B cell (primary cell): ENCODE measurements around the gene AOPEP. TPM values are rescaled to one million over a fixed set of nuclear protein-coding genes. Genes with fewer than 3 reads are reported as not detected.

Experiments used
- ATAC-seq: fragments of 200-7000 bp; cut with Tn5 transposase; one replicate; pipeline ENCODE4 v1.10.0; 2021; ENCODE audit warnings: low read depth, mild to moderate bottlenecking, moderate number of reproducible peaks, moderate library complexity
- CTCF ChIA-PET: fragments of 350-600 bp; sonication (Branson Sonifier 250); formaldehyde crosslinking; loops from one replicate; lab custom pipeline; 2021; ENCODE audit warnings: antibody characterized with exemption, inconsistent platforms; lab: Charles Lee
- POLR2A ChIA-PET: fragments of 350-600 bp; sonication (Branson Sonifier 250); formaldehyde crosslinking; loops from one replicate; lab custom pipeline; 2021; ENCODE audit warnings: antibody characterized with exemption; lab: Charles Lee
- DNase-seq: peaks from one replicate; pipeline ENCODE4 v3.0.0; 2013
- H2AFZ ChIP-seq: 2 replicates; pipeline ENCODE4 v1.6.1; 2012; ENCODE audit warnings: mild to moderate bottlenecking, low read depth, low read length; ENCODE audit not compliant: insufficient read depth, poor library complexity, severe bottlenecking
- H3K27ac ChIP-seq, 2 donors: 1 replicate in 1 of 2; 2 replicates in 1 of 2; pipeline ENCODE4 v1.5.1; 2012 to 2013; ENCODE audit warnings: low read length in 2 of 2, mild to moderate bottlenecking in 2 of 2, moderate library complexity in 1 of 2
- H3K27me3 ChIP-seq, 4 experiments: fragments of 200-600 bp in 1 of 4; sonication (generic) in 1 of 4; replicated peaks in 1 of 4; 1 replicate in 2 of 4; 2 replicates in 2 of 4; pipeline versions ENCODE4 v1.6.1 to v1.7.0; 2013 to 2016; ENCODE audit warnings: low read length in 3 of 4, mild to moderate bottlenecking in 2 of 4, mixed read lengths in 1 of 4, moderate library complexity in 1 of 4; ENCODE audit not compliant: insufficient read depth in 4 of 4, control insufficient read depth in 3 of 4; ENCODE audit errors: control extremely low read depth in 1 of 4
- H3K36me3 ChIP-seq, 2 experiments: replicated peaks in 1 of 2; 1 replicate in 1 of 2; 2 replicates in 1 of 2; pipeline versions ENCODE4 v1.6.1 to v1.7.1; 2013; ENCODE audit warnings: low read length in 1 of 2; ENCODE audit not compliant: insufficient read depth in 2 of 2, control insufficient read depth in 1 of 2; ENCODE audit errors: control extremely low read depth in 1 of 2, extremely low read depth in 1 of 2
- H3K4me1 ChIP-seq, 2 donors: fragments of 200-600 bp in 1 of 2; sonication (generic) in 1 of 2; 1 replicate in 1 of 2; 2 replicates in 1 of 2; pipeline versions ENCODE4 v1.5.1 to v1.6.1; 2013 to 2017; ENCODE audit warnings: low read length in 2 of 2; ENCODE audit not compliant: control insufficient read depth in 2 of 2, insufficient read depth in 2 of 2
- H3K4me2 ChIP-seq: replicated peaks from 2 replicates; pipeline ENCODE3; 2012; ENCODE audit warnings: mild to moderate bottlenecking, low read depth, low read length; ENCODE audit not compliant: poor library complexity, severe bottlenecking
- H3K4me3 ChIP-seq, 5 experiments: fragments of 200-600 bp in 1 of 5; sonication (generic) in 1 of 5; 1 replicate in 3 of 5; 2 replicates in 2 of 5; pipeline versions ENCODE4 v1.5.1 to v1.7.0; 2011 to 2016; ENCODE audit warnings: low read length in 4 of 5, mild to moderate bottlenecking in 4 of 5, low read depth in 2 of 5, control low read depth in 1 of 5, moderate library complexity in 1 of 5; ENCODE audit not compliant: insufficient read depth in 1 of 5; ENCODE audit errors: control extremely low read depth in 1 of 5, extremely low read depth in 1 of 5
- H3K79me2 ChIP-seq: fragments of 200-600 bp; sonication (generic); one replicate; pipeline ENCODE4 v1.6.0; 2016; ENCODE audit warnings: low read length; ENCODE audit not compliant: control insufficient read depth, insufficient read depth
- H3K9ac ChIP-seq: fragments of 200-600 bp; sonication (generic); 2 replicates; pipeline ENCODE4 v1.6.1; 2017; ENCODE audit warnings: mild to moderate bottlenecking, low read length, moderate library complexity
- H3K9me3 ChIP-seq, 3 donors: one replicate each; pipeline versions ENCODE4 v1.6.1 to v1.7.1; 2013; ENCODE audit warnings: low read length in 2 of 3; ENCODE audit not compliant: control insufficient read depth in 2 of 3, insufficient read depth in 1 of 3; ENCODE audit errors: control extremely low read depth in 1 of 3
- H4K20me1 ChIP-seq: 2 replicates; pipeline ENCODE4 v1.6.0; 2012; ENCODE audit warnings: mild to moderate bottlenecking, low read length; ENCODE audit not compliant: insufficient read depth, control insufficient read depth, poor library complexity, severe bottlenecking
- H3K27ac Mint-ChIP-seq: one replicate; pipeline ENCODE4 v1.8.0; 2021; ENCODE audit warnings: mixed read lengths
- H3K27me3 Mint-ChIP-seq: one replicate; pipeline ENCODE4 v1.8.0; 2021; ENCODE audit warnings: mixed read lengths
- H3K4me1 Mint-ChIP-seq: one replicate; pipeline ENCODE4 v1.8.0; 2021; ENCODE audit warnings: mixed read lengths
- H3K4me3 Mint-ChIP-seq: one replicate; pipeline ENCODE4 v1.8.0; 2021; ENCODE audit warnings: mixed read lengths
- H3K9me3 Mint-ChIP-seq: one replicate; pipeline ENCODE4 v1.8.0; 2022; ENCODE audit warnings: mixed read lengths; ENCODE audit not compliant: insufficient read depth
- EZH2 ChIP-seq: IDR thresholded peaks from 2 replicates; pipeline ENCODE4 v1.6.1; 2012; ENCODE audit warnings: borderline replicate concordance, low read depth, mild to moderate bottlenecking, moderate library complexity, low read length; ENCODE audit not compliant: insufficient read depth, poor library complexity, severe bottlenecking
- WGBS: methylation state at CpG from one replicate; pipeline ENCODE4 v1.1.5; 2013; ENCODE audit warnings: missing lambda C conversion rate; ENCODE audit not compliant: insufficient coverage; 5-methylcytosine and 5-hydroxymethylcytosine counted together
- intact Hi-C: fragments of 100-400 bp; cut with micrococcal nuclease; formaldehyde crosslinking; loops from one replicate; pipeline ENCODE4 v1.10.0; 2022
- polyA plus RNA-seq: library from polyadenylated mRNA; depleted of rRNA; stranded (reverse); fragments of >200 nt; gene quantifications from 2 replicates; pipeline ENCODE4 v1.2.3, GENCODE V29; 2012
- total RNA-seq, 2 donors: library from RNA; stranded (reverse); fragments of 120-200 nt in 1 of 2; gene quantifications; 1 replicate in 1 of 2; 2 replicates in 1 of 2; pipeline versions ENCODE4 v1.2.3 to v1.2.4, GENCODE V29; 2013 to 2022
- TF ChIP-seq, protein P1 (sequence below): fragments of 200-600 bp; IDR thresholded peaks from one replicate; pipeline ENCODE4 v1.8.0; 2022; ENCODE audit warnings: antibody characterized with exemption, mild to moderate bottlenecking

AOPEP gene
- total and polyA plus RNA-seq, 2 donors (not counting 1 experiment from before 2014, with no cell fraction given), result 5.1 to 35.8 TPM

DNA sequence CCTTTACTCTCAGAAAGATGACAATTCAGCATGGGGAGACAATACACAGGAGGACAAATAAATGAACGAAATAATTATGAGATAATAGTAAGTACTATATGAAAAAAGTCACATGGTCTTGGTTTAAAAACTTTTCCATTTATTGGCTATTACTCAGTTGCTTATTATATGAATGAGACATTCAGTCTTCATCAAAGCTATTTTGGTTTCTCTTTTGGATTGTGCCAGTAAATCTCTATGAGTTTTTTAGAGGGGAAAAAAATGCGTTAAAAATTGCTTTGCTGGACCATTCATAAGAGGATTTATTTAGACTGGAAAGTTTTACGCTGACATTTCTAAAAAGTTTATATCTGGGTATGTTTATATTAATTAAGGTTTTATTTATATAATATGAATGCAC, 137.7 kb downstream of the AOPEP start:
- no peak overlapping the region for H3K4me3 Mint-ChIP-seq
- H3K4me3 ChIP-seq, result no peak overlapping the region
- H3K27ac ChIP-seq, result no peak overlapping the region
- no peak overlapping the region for H3K4me2 ChIP-seq
- H2AFZ ChIP-seq, result no peak overlapping the region
- H4K20me1 ChIP-seq, result no peaks in the 10 kb centered on the region
- intact Hi-C loops, result loop anchor here (5.0 kb wide), 1 partner anchor 53 kb away; no protein-coding TSS in a partner anchor
- DNase-seq (no peak), ATAC-seq (no peak)
- ChIA-PET POLR2A (no interaction called here), CTCF (interaction anchor here (0.6 kb wide), 1 partner anchor 17 kb away, joined by 4 read pairs; no protein-coding TSS in a partner anchor)
- H3K9me3 Mint-ChIP-seq, result no peaks in the 10 kb centered on the region
- peaks cover 25 to 26% of the 10 kb centered on the region in 2 donors for H3K4me1 ChIP-seq
- no peaks in the 10 kb centered on the region for H3K36me3 ChIP-seq
- peaks cover 10% of the 10 kb centered on the region for H3K79me2 ChIP-seq
- TF ChIP-seq EZH2, result no peak
- TF ChIP-seq, protein P1, sequence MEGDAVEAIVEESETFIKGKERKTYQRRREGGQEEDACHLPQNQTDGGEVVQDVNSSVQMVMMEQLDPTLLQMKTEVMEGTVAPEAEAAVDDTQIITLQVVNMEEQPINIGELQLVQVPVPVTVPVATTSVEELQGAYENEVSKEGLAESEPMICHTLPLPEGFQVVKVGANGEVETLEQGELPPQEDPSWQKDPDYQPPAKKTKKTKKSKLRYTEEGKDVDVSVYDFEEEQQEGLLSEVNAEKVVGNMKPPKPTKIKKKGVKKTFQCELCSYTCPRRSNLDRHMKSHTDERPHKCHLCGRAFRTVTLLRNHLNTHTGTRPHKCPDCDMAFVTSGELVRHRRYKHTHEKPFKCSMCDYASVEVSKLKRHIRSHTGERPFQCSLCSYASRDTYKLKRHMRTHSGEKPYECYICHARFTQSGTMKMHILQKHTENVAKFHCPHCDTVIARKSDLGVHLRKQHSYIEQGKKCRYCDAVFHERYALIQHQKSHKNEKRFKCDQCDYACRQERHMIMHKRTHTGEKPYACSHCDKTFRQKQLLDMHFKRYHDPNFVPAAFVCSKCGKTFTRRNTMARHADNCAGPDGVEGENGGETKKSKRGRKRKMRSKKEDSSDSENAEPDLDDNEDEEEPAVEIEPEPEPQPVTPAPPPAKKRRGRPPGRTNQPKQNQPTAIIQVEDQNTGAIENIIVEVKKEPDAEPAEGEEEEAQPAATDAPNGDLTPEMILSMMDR, result no peak
- WGBS, result no CpG with 5 or more reads among the region's 3 CpGs
- no peaks in the 10 kb centered on the region for H3K27me3 ChIP-seq
- H3K27ac Mint-ChIP-seq, result no peak overlapping the region
- no peaks in the 10 kb centered on the region for H3K9me3 ChIP-seq
- H3K4me1 Mint-ChIP-seq, result peaks cover 41% of the 10 kb centered on the region
- no peak overlapping the region for H3K9ac ChIP-seq
- H3K27me3 Mint-ChIP-seq, result no peaks in the 10 kb centered on the region

DNA sequence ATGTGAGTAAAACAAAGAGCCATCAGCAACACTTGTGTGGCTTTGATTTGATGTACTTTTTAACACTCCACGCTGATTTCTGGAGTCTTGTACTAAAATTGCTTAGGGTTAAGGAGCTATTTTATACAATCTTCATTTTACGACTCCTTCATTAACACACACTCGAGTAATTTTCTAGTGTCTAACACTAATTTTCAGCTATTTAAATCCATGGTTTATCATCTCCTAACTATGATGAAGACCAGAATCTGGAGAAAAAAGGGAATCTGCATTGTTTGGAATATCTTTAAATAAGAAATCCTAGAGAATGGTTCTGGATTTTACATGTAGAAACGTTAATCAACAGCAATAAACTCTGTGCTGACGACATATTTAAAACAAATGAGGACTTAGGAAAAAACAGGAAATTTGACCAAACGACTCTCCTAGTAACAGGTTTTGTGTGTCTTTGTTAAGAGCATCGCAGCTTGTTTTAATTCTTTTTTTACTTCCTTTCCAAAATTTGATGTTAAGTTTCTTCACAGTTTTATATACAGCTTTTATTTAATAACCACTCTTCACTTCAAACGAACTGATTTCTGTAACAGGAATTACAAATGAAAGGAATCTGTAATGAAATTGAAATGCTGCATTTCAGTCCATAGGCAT, 138.5 kb downstream of the AOPEP start:
- TF ChIP-seq, protein P1, result no peak
- no peak for TF ChIP-seq EZH2
- Mint-ChIP-seq H3K9me3 (no peaks in the 10 kb centered on the region), H3K27ac (no peak overlapping the region), H3K4me3 (no peak overlapping the region), H3K27me3 (no peaks in the 10 kb centered on the region), H3K4me1 (peaks cover 33% of the 10 kb centered on the region)
- H3K4me3 ChIP-seq, result no peak overlapping the region
- no peaks in the 10 kb centered on the region for H3K36me3 ChIP-seq
- no peak overlapping the region for H3K9ac ChIP-seq
- ChIA-PET POLR2A (no interaction called here), CTCF (interaction anchor here (0.7 kb wide), 1 partner anchor 24 kb away, joined by 3 read pairs; no protein-coding TSS in a partner anchor)
- H3K27me3 ChIP-seq, result no peaks in the 10 kb centered on the region
- intact Hi-C loops, result loop anchor here (5.0 kb wide), 1 partner anchor 52 kb away; no protein-coding TSS in a partner anchor
- H2AFZ ChIP-seq, result no peak overlapping the region
- no peak for DNase-seq
- H4K20me1 ChIP-seq, result no peaks in the 10 kb centered on the region
- no peak overlapping the region for H3K4me2 ChIP-seq
- ATAC-seq, result no peak
- peaks cover 7% of the 10 kb centered on the region for H3K79me2 ChIP-seq
- no peak overlapping the region for H3K27ac ChIP-seq
- no CpG with 5 or more reads among the region's 8 CpGs for WGBS
- peaks cover 22 to 23% of the 10 kb centered on the region in 2 donors for H3K4me1 ChIP-seq
- H3K9me3 ChIP-seq, result no peaks in the 10 kb centered on the region
